Prostate gland (tissue), 2 donors: ENCODE measurements around the gene PKP3. TPM values are rescaled to one million over a fixed set of nuclear protein-coding genes. Genes with fewer than 3 reads are reported as not detected.
"Not testable (repeated sequence)": the region's sequence is repeated elsewhere in the genome, so short reads cannot be mapped to it uniquely, and the experiment has no call there.

ENCODE experiments used
- DNase-seq: peaks from one replicate; pipeline ENCODE4 v3.0.0-alpha.2; 2019; ENCODE audit warnings: low spot score
- H3K27ac ChIP-seq, 2 donors: fragments of 200-600 bp; sonication (generic); 2 replicates each; pipeline ENCODE4 v1.5.1; 2017 to 2019
- H3K27me3 ChIP-seq: fragments of 200-600 bp; sonication (generic); replicated peaks from 2 replicates; pipeline ENCODE4 v1.5.1; 2019; ENCODE audit not compliant: insufficient read depth
- H3K36me3 ChIP-seq, 2 donors: fragments of 200-600 bp; sonication (generic); 1 replicate in 1 of 2; 2 replicates in 1 of 2; pipeline versions ENCODE4 v1.5.1 to v1.8.1; 2017 to 2019
- H3K4me1 ChIP-seq: fragments of 200-600 bp; sonication (generic); replicated peaks from 2 replicates; pipeline ENCODE4 v1.5.1; 2019
- H3K4me3 ChIP-seq, 2 donors: fragments of 200-600 bp; sonication (generic); 2 replicates each; pipeline ENCODE4 v1.5.1; 2017 to 2019
- H3K9me3 ChIP-seq: fragments of 200-600 bp; sonication (generic); 2 replicates; pipeline ENCODE4 v1.5.1; 2017
- CTCF ChIP-seq, 4 experiments: fragments of 200-600 bp in 2 of 4; fragments of 450-650 bp in 2 of 4; sonication (generic) in 2 of 4; IDR thresholded peaks; 1 replicate in 3 of 4; 2 replicates in 1 of 4; pipeline ENCODE4 v1.5.1; 2016 to 2019; ENCODE audit warnings: antibody characterized with exemption in 4 of 4, mild to moderate bottlenecking in 2 of 4, moderate library complexity in 2 of 4
- POLR2A ChIP-seq: fragments of 450-650 bp; IDR thresholded peaks from one replicate; pipeline ENCODE4 v1.6.1; 2016; ENCODE audit warnings: antibody characterized with exemption, mild to moderate bottlenecking
- POLR2AphosphoS5 ChIP-seq: sonication (generic); formaldehyde crosslinking; IDR thresholded peaks from one replicate; pipeline ENCODE4 v1.6.1; 2017; ENCODE audit warnings: antibody characterized with exemption
- WGBS: methylation state at CpG from one replicate; pipeline ENCODE4 v1.1.5; 2018; 5-methylcytosine and 5-hydroxymethylcytosine counted together
- intact Hi-C: fragments of 100-400 bp; cut with DNase I; formaldehyde crosslinking; loops from one replicate; pipeline ENCODE4 v1.14.2; 2022
- total RNA-seq, 2 donors: library from RNA; depleted of rRNA; stranded (reverse); fragments of >200 nt; gene quantifications; one replicate each; pipeline ENCODE4 v1.1.0, GENCODE V29; 2016

PKP3 gene
- total RNA-seq, 2 donors from 2014 or later: 58.6 to 88.4 TPM

GRCh38 chr11:433111-433510 lies 39.1 kb downstream of the PKP3 start:
- H3K4me1 ChIP-seq: no peaks in the 10 kb centered on the region
- no peaks in the 10 kb centered on the region for H3K27me3 ChIP-seq
- TF ChIP-seq CTCF (IDR thresholded peaks at IDR 0.05) (no peak), POLR2AphosphoS5 (no peak), POLR2A (no peak)
- H3K27ac ChIP-seq: no peak overlapping the region
- intact Hi-C loops: no loop called here
- H3K9me3 ChIP-seq: no peaks in the 10 kb centered on the region
- no peak overlapping the region for H3K4me3 ChIP-seq
- WGBS: 94% methylated on average over 17 of the region's 17 CpGs
- no peaks in the 10 kb centered on the region for H3K36me3 ChIP-seq
- DNase-seq: no peak

- Histone ChIP-seq H3K36me3 (no peaks in the 10 kb centered on the region), H3K4me1 (no peaks in the 10 kb centered on the region), H3K27ac (no peak overlapping the region), H3K9me3 (no peaks in the 10 kb centered on the region), H3K27me3 (no peaks in the 10 kb centered on the region), H3K4me3 (no peak overlapping the region)
- 93% methylated on average over 20 of the region's 20 CpGs for WGBS
- no peak for DNase-seq
- TF ChIP-seq CTCF (IDR thresholded peaks at IDR 0.05): no peak
- TF ChIP-seq POLR2AphosphoS5: no peak
- no peak for TF ChIP-seq POLR2A
- intact Hi-C loops: no loop called here
These were observed 39.6 kb downstream of the PKP3 start for GRCh38 chr11:433641-434040.

GRCh38 chr11:434496-434895 lies 40.5 kb downstream of the PKP3 start:
- intact Hi-C loops: no loop called here
- H3K27ac ChIP-seq: no peak overlapping the region
- TF ChIP-seq CTCF (IDR thresholded peaks at IDR 0.05) (no peak), POLR2A (no peak), POLR2AphosphoS5 (no peak)
- no peak overlapping the region for H3K4me3 ChIP-seq
- H3K27me3 ChIP-seq: no peaks in the 10 kb centered on the region
- no peaks in the 10 kb centered on the region for H3K36me3 ChIP-seq
- H3K4me1 ChIP-seq: no peaks in the 10 kb centered on the region
- no peak for DNase-seq
- H3K9me3 ChIP-seq: no peaks in the 10 kb centered on the region
- WGBS: 86% methylated on average over 15 of the region's 16 CpGs

GRCh38 chr11:434999-435740 lies 41.2 kb downstream of the PKP3 start:
- intact Hi-C loops, DNase-seq, H3K4me1 ChIP-seq: not testable (repeated sequence)

GRCh38 chr11:437228-437870 lies 43.3 kb downstream of the PKP3 start:
- 89% methylated on average over 17 of the region's 17 CpGs for WGBS
- TF ChIP-seq CTCF (IDR thresholded peaks at IDR 0.05) (no peak), POLR2A (no peak), POLR2AphosphoS5 (no peak)
- Histone ChIP-seq H3K27ac (no peak overlapping the region), H3K9me3 (no peaks in the 10 kb centered on the region), H3K4me3 (no peak overlapping the region), H3K4me1 (no peaks in the 10 kb centered on the region), H3K36me3 (no peaks in the 10 kb centered on the region), H3K27me3 (no peaks in the 10 kb centered on the region)
- DNase-seq: no peak
- intact Hi-C loops: no loop called here

More at GRCh38 chr11:434999-435740, 41.2 kb downstream of the PKP3 start:
- not testable (repeated sequence) for H3K27me3 ChIP-seq, H3K9me3 ChIP-seq, H3K27ac ChIP-seq, H3K4me3 ChIP-seq, H3K36me3 ChIP-seq
- WGBS: 95% methylated on average over 1 of the region's 1 CpG
